Right ventricle myocardium superior (tissue), 1 donor: ENCODE measurements around the gene NUB1. TPM values are rescaled to one million over a fixed set of nuclear protein-coding genes. Genes with fewer than 3 reads are reported as not detected.
A peak's percentile ranks its signal among the peaks of the same experiment; 100 is the strongest.

ENCODE experiments used
- ATAC-seq: fragments of 200-7000 bp; cut with Tn5 transposase; one replicate; pipeline ENCODE4 v1.9.1; 2020; ENCODE audit warnings: mild to moderate bottlenecking; ENCODE audit not compliant: poor library complexity
- DNase-seq: peaks from one replicate; pipeline ENCODE4 v3.0.0-alpha.2; 2020
- intact Hi-C: fragments of 100-400 bp; cut with DNase I; formaldehyde crosslinking; loops from one replicate; pipeline ENCODE4 v1.11.2; 2022
- total RNA-seq: library from RNA; stranded (reverse); fragmentation: NEBNext Ultra II Directional; extraction: Animal tissue kit (Norgen Biotek cat#: 25700); gene quantifications from one replicate; pipeline ENCODE4 v1.2.1, GENCODE V29; 2021
- donor health status: DM: no; HTN: yes; CAD: no; lungs with severe emphysema.

Gene NUB1
- total RNA-seq, 1 donor from 2014 or later = 30.8 TPM

- ATAC-seq (no peak), DNase-seq (no peak)
- intact Hi-C loops = no loop called here
Measured at GRCh38 chr7:151393031-151393977, 51.7 kb downstream of the NUB1 start.

- DNase-seq = no peak
- no peak for ATAC-seq
- intact Hi-C loops = no loop called here
Measured at GRCh38 chr7:151394076-151395035, 52.7 kb downstream of the NUB1 start.

- intact Hi-C loops = no loop called here
- DNase-seq (no peak), ATAC-seq (no peak)
Measured at GRCh38 chr7:151395036-151395367, 53.4 kb downstream of the NUB1 start.

- no peak for DNase-seq
- intact Hi-C loops = no loop called here
- no peak for ATAC-seq
Measured at GRCh38 chr7:151396328-151396970, 54.8 kb downstream of the NUB1 start.

- DNase-seq (no peak), ATAC-seq (no peak)
- intact Hi-C loops = no loop called here
Measured at GRCh38 chr7:151397026-151397425, 55.4 kb downstream of the NUB1 start.

GRCh38 chr7:151398446-151399304 lies 57.1 kb downstream of the NUB1 start:
- no peak for DNase-seq
- ATAC-seq = no peak
- intact Hi-C loops = no loop called here

- intact Hi-C loops = no loop called here
- ATAC-seq (no peak), DNase-seq (no peak)
Measured at GRCh38 chr7:151399305-151399601, 57.6 kb downstream of the NUB1 start.

GRCh38 chr7:151399906-151400305 lies 58.3 kb downstream of the NUB1 start:
- DNase-seq (no peak), ATAC-seq (no peak)
- intact Hi-C loops = no loop called here

GRCh38 chr7:151400626-151401315 lies 59.2 kb downstream of the NUB1 start:
- ATAC-seq (no peak), DNase-seq (no peak)
- intact Hi-C loops = no loop called here

- intact Hi-C loops = no loop called here
- no peak for DNase-seq
Measured at GRCh38 chr7:151402029-151402835, 60.6 kb downstream of the NUB1 start.

GRCh38 chr7:151403764-151404163 lies 62.2 kb downstream of the NUB1 start:
- no peak for ATAC-seq
- intact Hi-C loops = no loop called here

More at GRCh38 chr7:151402029-151402835, 60.6 kb downstream of the NUB1 start:
- ATAC-seq = no peak

GRCh38 chr7:151404216-151405011 lies 62.8 kb downstream of the NUB1 start:
- intact Hi-C loops = no loop called here
- ATAC-seq (peak; percentile 53), DNase-seq (peak; percentile 62)

More at GRCh38 chr7:151403764-151404163, 62.2 kb downstream of the NUB1 start:
- DNase-seq = no peak

- DNase-seq (no peak), ATAC-seq (no peak)
- intact Hi-C loops = no loop called here
Measured at GRCh38 chr7:151405056-151405455, 63.4 kb downstream of the NUB1 start.

- intact Hi-C loops = no loop called here
- DNase-seq (no peak), ATAC-seq (no peak)
Measured at GRCh38 chr7:151405588-151405987, 64.0 kb downstream of the NUB1 start.

GRCh38 chr7:151406051-151406875 lies 64.7 kb downstream of the NUB1 start:
- intact Hi-C loops = no loop called here
- DNase-seq = no peak
- no peak for ATAC-seq
